VCaP (cell line): ENCODE measurements around the gene PREP.

Source experiments
- H3K27ac ChIP-seq: fragments of 450-650 bp; 2 replicates; pipeline ENCODE4 v1.5.1; 2017
- CTCF ChIP-seq: fragments of 450-650 bp; conservative IDR thresholded peaks from 2 replicates; pipeline ENCODE4 v1.5.1; 2017; ENCODE audit warnings: mild to moderate bottlenecking, moderate library complexity

The PREP gene

DNA sequence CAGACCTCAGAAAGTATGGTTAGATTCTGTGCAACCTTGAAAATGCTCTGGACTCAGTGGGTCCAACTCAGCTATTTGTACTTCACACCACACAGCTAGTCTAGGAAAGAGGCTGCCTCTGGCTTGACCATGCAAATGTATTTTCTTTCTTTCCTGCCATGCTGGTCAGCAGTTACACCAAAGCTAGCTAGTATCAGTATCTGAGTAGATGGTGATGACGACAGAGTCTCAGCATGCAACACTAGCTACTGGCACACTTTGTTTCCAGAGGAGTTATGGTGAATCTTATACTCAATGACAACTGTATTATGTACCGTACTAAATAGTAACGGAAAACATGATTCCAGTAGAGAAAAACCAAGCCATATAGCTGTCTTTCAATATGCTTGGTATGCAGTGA is 126.5 kb downstream of the PREP start:
- no peak overlapping the region for H3K27ac ChIP-seq
- no peak for TF ChIP-seq CTCF

DNA sequence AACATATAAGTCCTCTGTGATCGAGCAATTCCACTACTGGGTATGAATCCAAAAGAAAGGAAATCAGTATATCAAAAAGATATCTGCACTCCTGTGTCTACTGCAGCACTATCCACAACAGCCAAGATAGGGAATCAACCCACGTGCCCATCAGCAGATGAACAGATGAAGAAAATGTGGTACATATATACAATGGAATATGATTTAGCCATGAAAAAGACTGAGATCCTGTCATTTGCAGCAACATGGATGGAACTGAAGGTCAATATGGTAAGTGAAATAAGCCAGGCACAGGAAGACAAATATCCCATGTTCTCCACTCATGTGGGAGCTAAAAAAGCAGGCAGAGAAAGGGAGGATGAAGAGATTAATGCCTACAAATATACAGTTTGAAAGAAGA is 127.3 kb downstream of the PREP start:
- TF ChIP-seq CTCF: no peak
- H3K27ac ChIP-seq: no peak overlapping the region

DNA sequence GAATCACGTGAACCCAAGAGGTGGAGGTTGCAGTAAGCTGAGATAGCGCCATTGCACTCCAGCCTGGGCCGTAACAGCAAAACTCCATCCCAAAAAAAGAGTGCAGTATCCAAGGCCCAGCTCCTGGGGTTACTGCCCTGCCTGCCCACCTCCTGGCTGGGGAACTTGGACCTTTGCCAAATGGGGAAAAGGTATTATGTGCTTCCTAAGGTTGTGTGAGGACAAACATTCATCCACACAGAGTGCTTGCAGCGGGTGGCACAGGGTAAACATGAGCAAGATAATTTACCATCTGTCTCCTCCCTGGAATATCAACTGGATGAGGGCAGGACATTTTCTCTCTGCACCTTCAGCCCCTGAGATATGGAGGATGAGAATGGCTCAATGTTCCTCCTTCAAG is 128.2 kb downstream of the PREP start:
- no peak for TF ChIP-seq CTCF

GRCh38 chr6:105273589-105273988 is 129.3 kb downstream of the PREP start:
- H3K27ac ChIP-seq: peak overlapping the region; percentile 45
- TF ChIP-seq CTCF: no peak

More for the DNA sequence above, 128.2 kb downstream of the PREP start:
- no peak overlapping the region for H3K27ac ChIP-seq

GRCh38 chr6:105272786-105273185 is 130.1 kb downstream of the PREP start:
- TF ChIP-seq CTCF: no peak
- peak overlapping the region; percentile 45 for H3K27ac ChIP-seq

DNA sequence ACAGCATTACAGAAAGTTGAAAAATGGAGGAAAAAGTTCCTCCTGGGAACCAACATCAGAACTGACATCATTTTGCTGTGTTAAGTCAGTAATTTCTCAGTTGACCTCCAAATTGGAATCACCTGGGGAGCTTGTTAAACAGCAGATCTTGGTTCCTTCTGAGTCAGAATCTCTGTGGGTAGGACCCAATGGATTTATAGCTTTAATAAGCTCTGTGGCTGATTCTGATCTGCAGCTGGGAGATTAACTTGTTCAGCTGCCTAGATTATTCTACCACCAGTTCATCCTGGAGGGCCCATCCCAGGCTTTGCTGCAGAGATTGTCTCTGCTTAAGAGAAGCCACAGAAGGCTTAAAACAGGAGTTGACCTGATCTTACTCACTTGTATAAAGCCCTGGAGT is 132.4 kb downstream of the PREP start:
- no peak overlapping the region for H3K27ac ChIP-seq
- no peak for TF ChIP-seq CTCF

GRCh38 chr6:105269390-105269789 is 133.5 kb downstream of the PREP start:
- no peak for TF ChIP-seq CTCF
- no peak overlapping the region for H3K27ac ChIP-seq
